K562 (cell line): Measurements from ENCODE around the gene BRME1. TPM values are rescaled to one million over a fixed set of nuclear protein-coding genes. Genes with fewer than 3 reads are reported as not detected.

ENCODE experiments used
- ATAC-seq: fragments of 200-7000 bp; cut with Tn5 transposase; 3 replicates; pipeline ENCODE4 v1.9.1; 2020; ENCODE audit warnings: moderate library complexity
- BruUV-seq: library from RNA; stranded (reverse); fragments of 400-500 nt; replicated peaks from 2 replicates; lab custom pipeline; 2021; lab: Mats Ljungman, UMichigan
- CTCF ChIA-PET: fragments of 300-600 bp; formaldehyde crosslinking; extraction: SDS; loops from one replicate; lab custom pipeline; 2021; ENCODE audit warnings: low intra/inter-chr PET ratio; lab: Yijun Ruan, JAX
- POLR2A ChIA-PET: fragments of 300-600, 350-650 bp; sonication (Branson Sonifier 250); formaldehyde crosslinking; extraction: SDS; loops from one replicate; lab custom pipeline; 2021; ENCODE audit warnings: antibody characterized with exemption, inconsistent platforms; lab: Yijun Ruan, JAX
- DNase-seq, 4 experiments: peaks; one replicate each; pipeline versions ENCODE4 v3.0.0 to v3.0.0-alpha.2; 2011 to 2018; ENCODE audit warnings: low spot score in 3 of 4, mixed read lengths in 3 of 4; ENCODE audit errors: extremely low read depth in 1 of 4
- FAIRE-seq: peaks from 2 replicates; lab custom pipeline; 2011; peaks lifted over from hg19 to GRCh38; lab: Jason Lieb, UNC
- H2AFZ ChIP-seq: 2 replicates; pipeline ENCODE4 v1.6.0; 2011; ENCODE audit warnings: low read depth, low read length, control low read depth, inconsistent platforms
- H3K27ac ChIP-seq: fragments of 200-600 bp; 3 replicates; pipeline ENCODE4 v1.8.0; 2011; ENCODE audit warnings: low read depth, mild to moderate bottlenecking, control low read depth, inconsistent platforms, low read length, moderate library complexity, mixed read lengths; ENCODE audit errors: extremely low read depth
- H3K27me3 ChIP-seq, 2 experiments: fragments of 300-600 bp in 1 of 2; 2 replicates in 1 of 2; 3 replicates in 1 of 2; pipeline versions ENCODE4 v1.6.0 to v1.8.0; 2011; ENCODE audit warnings: inconsistent platforms in 2 of 2, low read length in 2 of 2, mild to moderate bottlenecking in 1 of 2, mixed read lengths in 1 of 2, moderate library complexity in 1 of 2; ENCODE audit not compliant: control insufficient read depth in 2 of 2, insufficient read depth in 2 of 2
- H3K36me3 ChIP-seq: fragments of 300-600 bp; 3 replicates; pipeline ENCODE4 v1.8.0; 2011; ENCODE audit warnings: mild to moderate bottlenecking, low read length, inconsistent platforms; ENCODE audit not compliant: control insufficient read depth, insufficient read depth
- H3K4me1 ChIP-seq, 2 experiments: fragments of 200-600 bp in 1 of 2; replicated peaks in 1 of 2; 2 replicates in 1 of 2; 3 replicates in 1 of 2; pipeline versions ENCODE4 v1.5.1 to v1.8.0; 2011; ENCODE audit warnings: inconsistent platforms in 2 of 2, low read length in 2 of 2, mild to moderate bottlenecking in 1 of 2, mixed read lengths in 1 of 2, moderate library complexity in 1 of 2; ENCODE audit not compliant: control insufficient read depth in 2 of 2, insufficient read depth in 2 of 2
- H3K4me2 ChIP-seq: 2 replicates; pipeline ENCODE4 v1.6.1; 2011; ENCODE audit warnings: low read length, control low read depth, inconsistent platforms, mixed read lengths; ENCODE audit not compliant: insufficient read depth
- H3K4me3 ChIP-seq: fragments of 200-600 bp; sonication (generic), shearing (Covaris generic); 2 replicates; pipeline ENCODE4 v1.5.1; 2016; ENCODE audit warnings: control low read depth, inconsistent platforms
- H3K79me2 ChIP-seq: fragments of 200-600 bp; 3 replicates; pipeline ENCODE4 v1.8.0; 2011; ENCODE audit warnings: low read length, inconsistent platforms; ENCODE audit not compliant: control insufficient read depth, insufficient read depth
- H3K9ac ChIP-seq, 2 experiments: 2 replicates each; pipeline versions ENCODE4 v1.6.0 to v1.6.1; 2011; ENCODE audit warnings: low read depth in 2 of 2, low read length in 2 of 2, control low read depth in 1 of 2, inconsistent platforms in 1 of 2, mild to moderate bottlenecking in 1 of 2, mixed read lengths in 1 of 2; ENCODE audit not compliant: insufficient read depth in 1 of 2
- H3K9me1 ChIP-seq: one replicate; pipeline ENCODE4 v1.6.0; 2011; ENCODE audit warnings: inconsistent platforms, mild to moderate bottlenecking, low read length, moderate library complexity; ENCODE audit not compliant: control insufficient read depth, insufficient read depth
- H3K9me3 ChIP-seq: replicated peaks from 2 replicates; pipeline ENCODE4 v1.5.1; 2011; ENCODE audit warnings: low read depth, low read length, inconsistent platforms; ENCODE audit not compliant: control insufficient read depth, insufficient read depth
- H4K20me1 ChIP-seq: replicated peaks from 2 replicates; pipeline ENCODE4 v1.6.1; 2011; ENCODE audit warnings: low read length, inconsistent platforms, mixed read lengths; ENCODE audit not compliant: control insufficient read depth, insufficient read depth
- KHSRP ChIP-seq: fragments of 450-650 bp; IDR thresholded peaks from 2 replicates; pipeline ENCODE4 v1.6.1; 2017
- SOX6 ChIP-seq: fragments of 450-650 bp; IDR thresholded peaks from 2 replicates; pipeline ENCODE4 v1.6.1; 2014; ENCODE audit warnings: mild to moderate bottlenecking
- WGBS: fragments of 100-300 bp; shearing (Covaris generic); methylation state at CpG from one replicate; pipeline ENCODE4 v1.1.6; 2016; ENCODE audit warnings: low coverage, mixed read lengths; ENCODE audit not compliant: insufficient coverage; ENCODE audit errors: missing lambda C conversion rate; 5-methylcytosine and 5-hydroxymethylcytosine counted together
- in situ Hi-C: fragments of 300-500 bp; cut with MboI; formaldehyde crosslinking; loops from 4 replicates; pipeline ENCODE4 v1.15.0; 2018; ENCODE audit warnings: inconsistent platforms, mixed read lengths
- intact Hi-C: fragments of 100-400 bp; cut with micrococcal nuclease; formaldehyde crosslinking; loops from 2 replicates; pipeline ENCODE4 v1.14.2; 2022
- polyA plus RNA-seq, 8 experiments: library from polyadenylated mRNA; depleted of rRNA in 4 of 8; stranded (reverse) in 5 of 8; unstranded in 3 of 8; fragments of >200 nt; fragmentation: Nextera tagmentation in 2 of 8; fragmentation: Illumina TruSeq in 1 of 8; extraction: Ambion mirVana in 2 of 8; extraction: Trizol in 1 of 8; gene quantifications; 2 replicates each; pipeline versions ENCODE4 v1.2.1 to v1.2.3, GENCODE V29; 2011 to 2014; ENCODE audit warnings: inconsistent platforms in 1 of 8, missing spikeins in 1 of 8
- total RNA-seq, 7 experiments: library from RNA; depleted of rRNA in 6 of 7; stranded (reverse); fragments of >200 nt in 6 of 7; fragmentation: Illumina TruSeq in 2 of 7; extraction: Trizol in 2 of 7; gene quantifications; 2 replicates each; pipeline versions ENCODE4 v1.2.1 to v1.2.3, GENCODE V29; 2011 to 2021; ENCODE audit warnings: low replicate concordance in 1 of 7

Gene BRME1
- total and polyA plus RNA-seq, 9 of the 15 experiments (the other 6 are each of a cell fraction or from before 2014, with no cell fraction given): 0.75 to 6.1 (median 3.6) TPM

DNA sequence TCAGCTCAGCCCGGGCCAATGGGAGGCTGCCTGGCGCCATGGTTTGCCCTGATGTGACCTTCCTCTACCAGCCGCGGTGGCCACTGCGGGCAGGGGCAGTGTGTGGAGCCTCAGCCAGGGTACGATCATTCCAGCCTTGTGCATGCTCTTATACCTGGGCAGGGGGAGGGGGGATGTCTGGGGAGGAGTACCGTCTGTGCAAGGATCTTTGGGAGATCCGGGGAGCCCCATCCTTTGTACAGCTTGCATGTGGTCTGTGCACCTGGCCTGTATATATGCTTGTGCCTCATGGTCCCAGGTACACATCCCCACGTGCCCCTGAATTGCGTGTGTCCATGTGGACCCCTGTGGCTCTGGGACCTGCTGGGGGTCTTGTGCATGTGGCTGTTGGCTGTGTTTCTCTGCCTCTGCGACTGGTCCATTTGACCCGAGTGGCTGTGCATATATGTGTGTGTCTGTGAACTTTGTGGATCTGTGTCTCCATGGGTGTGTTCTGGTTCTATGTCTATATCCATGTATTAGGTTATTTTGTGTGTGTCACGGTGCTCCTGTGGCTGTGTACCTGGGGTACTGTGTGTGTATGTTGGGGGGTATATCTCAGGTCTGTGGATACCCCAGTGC is 41.8 kb downstream of the BRME1 start:
- no peak overlapping the region for H3K27ac ChIP-seq
- no peak overlapping the region for H3K4me2 ChIP-seq
- WGBS: 14% methylated on average over 12 of the region's 13 CpGs
- no peak for TF ChIP-seq SOX6
- no peak for TF ChIP-seq KHSRP
- FAIRE-seq (no peak), ATAC-seq (no peak), DNase-seq (no peak)
- H3K4me3 ChIP-seq: no peak overlapping the region
- no peak overlapping the region for H3K9ac ChIP-seq
- H3K36me3 ChIP-seq: no peaks in the 10 kb centered on the region
- H3K9me3 ChIP-seq: no peaks in the 10 kb centered on the region; the same call in 1 of the 2 replicates
- no TSS peak for BruUV-seq
- peaks cover 5% of the 10 kb centered on the region; the same call in 1 of the 2 replicates for H4K20me1 ChIP-seq
- peaks cover 14 to 25% of the 10 kb centered on the region in 2 experiments; a peak in 4 of 5 replicates for H3K27me3 ChIP-seq
- H3K9me1 ChIP-seq: no peaks in the 10 kb centered on the region
- H3K79me2 ChIP-seq: no peaks in the 10 kb centered on the region
- CTCF ChIA-PET: interaction anchor here (0.9 kb wide), 1 partner anchor 83 kb away, joined by 3 read pairs; no protein-coding TSS in a partner anchor
- no peak overlapping the region for H2AFZ ChIP-seq
- in situ Hi-C loops (loop anchor here (5.0 kb wide), 2 partner anchors 77 to 257 kb away; no protein-coding TSS in a partner anchor), intact Hi-C loops (loop anchor here (5.0 kb wide), 1 partner anchor 37 kb away; no protein-coding TSS in a partner anchor)
- peaks cover 6 to 27% of the 10 kb centered on the region in 2 experiments; a peak in 3 of 5 replicates for H3K4me1 ChIP-seq
- POLR2A ChIA-PET: interaction anchor here (0.6 to 0.7 kb wide), 2 partner anchors 24 to 206 kb away, joined by 3 read pairs; no protein-coding TSS in a partner anchor
